ENCODE data around the gene DOLPP1. TPM values are rescaled to one million over a fixed set of nuclear protein-coding genes. Genes with fewer than 3 reads are reported as not detected.

Gene DOLPP1
- total and polyA plus RNA-seq, 8 donors, result 4.2 to 10.5 (median 6.7) TPM

- Histone ChIP-seq H3K36me3 (peaks cover 0 to 6% (median 5%) of the 10 kb centered on the region in 3 donors), H3K27ac (no peak overlapping the region), H3K9me3 (no peaks in the 10 kb centered on the region), H3K4me1 (no peaks in the 10 kb centered on the region), H3K4me3 (no peak overlapping the region), H3K27me3 (no peaks in the 10 kb centered on the region)
- intact Hi-C loops (cut with DNase I), result no loop called here
- FAIRE-seq, result no peak
- ATAC-seq, result no peak
- WGBS, 2 donors, result 93 to 97% methylated on average over 8 of the region's 8 CpGs
- TF ChIP-seq CTCF (IDR thresholded peaks at IDR 0.05), result no peak
- no peak for DNase-seq
Measured at GRCh38 chr9:129064499-129064908, 16.4 kb upstream of the DOLPP1 start.

- no peak for FAIRE-seq
- ATAC-seq, result no peak
- intact Hi-C loops (cut with DNase I), result no loop called here
- Histone ChIP-seq H3K36me3 (peaks cover 0 to 1% (median 1%) of the 10 kb centered on the region in 3 donors), H3K27me3 (no peaks in the 10 kb centered on the region), H3K27ac (no peak overlapping the region), H3K4me1 (no peaks in the 10 kb centered on the region), H3K9me3 (no peaks in the 10 kb centered on the region), H3K4me3 (no peak overlapping the region)
- TF ChIP-seq CTCF (IDR thresholded peaks at IDR 0.05), result no peak
- 92 to 93% methylated on average over 19 of the region's 19 CpGs for WGBS, 2 donors
- no peak for DNase-seq
Measured at GRCh38 chr9:129068110-129068509, 12.8 kb upstream of the DOLPP1 start.

- peak; percentile 83 to 93 (median 90) for ATAC-seq
- intact Hi-C loops (cut with DNase I), result no loop called here
- H3K4me1 ChIP-seq, result no peaks in the 10 kb centered on the region
- DNase-seq, result peak in 5 of 6 donors; percentile 48 to 70 (median 66)
- no peaks in the 10 kb centered on the region for H3K36me3 ChIP-seq
- 72 to 78% methylated on average over 31 of the region's 31 CpGs for WGBS, 2 donors
- H3K27me3 ChIP-seq, result no peaks in the 10 kb centered on the region
- no peak for FAIRE-seq
- H3K4me3 ChIP-seq, result no peak overlapping the region
- peak overlapping the region in 1 of 4 donors; percentile 54 for H3K27ac ChIP-seq
- no peak for TF ChIP-seq CTCF (IDR thresholded peaks at IDR 0.05)
- no peaks in the 10 kb centered on the region for H3K9me3 ChIP-seq
Measured at GRCh38 chr9:129068990-129069861, 11.7 kb upstream of the DOLPP1 start.

GRCh38 chr9:129069862-129070641 lies 10.9 kb upstream of the DOLPP1 start:
- Histone ChIP-seq H3K4me3 (no peak overlapping the region), H3K36me3 (no peaks in the 10 kb centered on the region), H3K9me3 (no peaks in the 10 kb centered on the region), H3K27ac (no peak overlapping the region), H3K4me1 (no peaks in the 10 kb centered on the region), H3K27me3 (no peaks in the 10 kb centered on the region)
- FAIRE-seq (no peak), DNase-seq (peak in 2 of 6 donors; percentile 14 to 64), ATAC-seq (peak; percentile 14 to 20 (median 18))
- TF ChIP-seq CTCF (IDR thresholded peaks at IDR 0.05), result no peak
- WGBS, 2 donors, result 88 to 90% methylated on average over 25 to 26 of the region's 26 CpGs
- intact Hi-C loops (cut with DNase I), result no loop called here

Data from pancreas (tissue), 10 donors.